Measurements from ENCODE around the gene GLRX3.

Gene GLRX3

GRCh38 chr10:130196511-130197487, 60.6 kb downstream of the GLRX3 start:
- no peak overlapping the region for H2BK15ac ChIP-seq (ENCODE audit: low read length)
- no peak overlapping the region for H3K9ac ChIP-seq (ENCODE audit: low read depth, low read length, poor library complexity)
- no peak overlapping the region for H4K8ac ChIP-seq (ENCODE audit: low read depth, low read length)
- no peak overlapping the region for H2BK120ac ChIP-seq (ENCODE audit: low read depth, low read length)
- H4K91ac ChIP-seq (ENCODE audit: low read depth, low read length, poor library complexity) = no peak overlapping the region
- H2BK12ac ChIP-seq (ENCODE audit: low read length) = no peak overlapping the region
- H3K4me2 ChIP-seq (ENCODE audit: insufficient read depth, low read length, poor library complexity, severe bottlenecking) = no peak overlapping the region
- no peak overlapping the region for H3K14ac ChIP-seq (ENCODE audit: low read length)
- no peak overlapping the region for H2BK5ac ChIP-seq (ENCODE audit: low read length)
- no CpG with 5 or more reads among the region's 15 CpGs for WGBS, 2 donors (ENCODE audit: extremely low coverage in 2 of 2, insufficient read length in 2 of 2, insufficient replicate concordance in 1 of 2)
- no peak overlapping the region for H3K4me3 ChIP-seq (ENCODE audit: low read length in 2 of 2)
- no peaks in the 10 kb centered on the region for H3K9me3 ChIP-seq (replicated peaks in 1 of 2; ENCODE audit: control insufficient read depth in 2 of 2, insufficient read depth in 1 of 2, low read depth in 1 of 2, low read length in 2 of 2)
- H3K23ac ChIP-seq (ENCODE audit: low read depth, low read length, poor library complexity) = peak overlapping the region; percentile 81
- H3K4ac ChIP-seq (ENCODE audit: low read length) = no peak overlapping the region
- peaks cover 0 to 9% of the 10 kb centered on the region in 2 donors for H3K4me1 ChIP-seq (ENCODE audit: control insufficient read depth in 2 of 2, insufficient read depth in 1 of 2, low read depth in 1 of 2, low read length in 2 of 2)
- peaks cover 0 to 3% of the 10 kb centered on the region in 2 donors for H3K36me3 ChIP-seq (replicated peaks in 1 of 2; ENCODE audit: control insufficient read depth in 2 of 2, insufficient read depth in 2 of 2, low read length in 2 of 2)
- no peak overlapping the region for H3K27ac ChIP-seq (replicated peaks; ENCODE audit: low read length)
- H3K79me1 ChIP-seq (ENCODE audit: low read depth, low read length) = no peaks in the 10 kb centered on the region
- H3K18ac ChIP-seq (ENCODE audit: low read length) = no peak overlapping the region
- H3K27me3 ChIP-seq (ENCODE audit: control insufficient read depth in 3 of 3, insufficient read depth in 3 of 3, low read depth in 1 of 3, low read length in 3 of 3) = no peaks in the 10 kb centered on the region
- no peak overlapping the region for H2AK5ac ChIP-seq (ENCODE audit: low read depth, low read length)
- no peak for DNase-seq (ENCODE audit: low spot score)
- no peak overlapping the region for H2AFZ ChIP-seq (ENCODE audit: low read length)

GRCh38 chr10:130198651-130199050, 62.5 kb downstream of the GLRX3 start:
- Histone ChIP-seq H3K18ac (ENCODE audit: low read length) (no peak overlapping the region), H4K91ac (ENCODE audit: low read depth, low read length, poor library complexity) (no peak overlapping the region), H3K4me1 (ENCODE audit: control insufficient read depth in 2 of 2, insufficient read depth in 1 of 2, low read depth in 1 of 2, low read length in 2 of 2) (peaks cover 0 to 6% of the 10 kb centered on the region in 2 donors), H2BK120ac (ENCODE audit: low read depth, low read length) (no peak overlapping the region), H3K9ac (ENCODE audit: low read depth, low read length, poor library complexity) (no peak overlapping the region), H3K9me3 (replicated peaks in 1 of 2; ENCODE audit: control insufficient read depth in 2 of 2, insufficient read depth in 1 of 2, low read depth in 1 of 2, low read length in 2 of 2) (no peaks in the 10 kb centered on the region), H2BK5ac (ENCODE audit: low read length) (no peak overlapping the region), H3K4me3 (ENCODE audit: low read length in 2 of 2) (no peak overlapping the region), H3K79me1 (ENCODE audit: low read depth, low read length) (no peaks in the 10 kb centered on the region), H3K27me3 (ENCODE audit: control insufficient read depth in 3 of 3, insufficient read depth in 3 of 3, low read depth in 1 of 3, low read length in 3 of 3) (no peaks in the 10 kb centered on the region), H2AFZ (ENCODE audit: low read length) (no peak overlapping the region), H3K4ac (ENCODE audit: low read length) (no peak overlapping the region), H3K4me2 (ENCODE audit: insufficient read depth, low read length, poor library complexity, severe bottlenecking) (no peak overlapping the region), H3K23ac (ENCODE audit: low read depth, low read length, poor library complexity) (no peak overlapping the region), H4K8ac (ENCODE audit: low read depth, low read length) (no peak overlapping the region), H3K27ac (replicated peaks; ENCODE audit: low read length) (no peak overlapping the region), H3K14ac (ENCODE audit: low read length) (no peak overlapping the region), H2AK5ac (ENCODE audit: low read depth, low read length) (no peak overlapping the region), H3K36me3 (replicated peaks in 1 of 2; ENCODE audit: control insufficient read depth in 2 of 2, insufficient read depth in 2 of 2, low read length in 2 of 2) (peaks cover 0 to 3% of the 10 kb centered on the region in 2 donors), H2BK15ac (ENCODE audit: low read length) (no peak overlapping the region), H2BK12ac (ENCODE audit: low read length) (no peak overlapping the region)
- DNase-seq (ENCODE audit: low spot score) = no peak
- WGBS, 2 donors (ENCODE audit: extremely low coverage in 2 of 2, insufficient read length in 2 of 2, insufficient replicate concordance in 1 of 2) = no CpG with 5 or more reads among the region's 6 CpGs

- H2AFZ ChIP-seq (ENCODE audit: low read length) = no peak overlapping the region
- no peaks in the 10 kb centered on the region for H3K27me3 ChIP-seq (ENCODE audit: control insufficient read depth in 3 of 3, insufficient read depth in 3 of 3, low read depth in 1 of 3, low read length in 3 of 3)
- H3K9me3 ChIP-seq (replicated peaks in 1 of 2; ENCODE audit: control insufficient read depth in 2 of 2, insufficient read depth in 1 of 2, low read depth in 1 of 2, low read length in 2 of 2) = no peaks in the 10 kb centered on the region
- H2BK120ac ChIP-seq (ENCODE audit: low read depth, low read length) = no peak overlapping the region
- peak overlapping the region; percentile 51 for H3K18ac ChIP-seq (ENCODE audit: low read length)
- H3K23ac ChIP-seq (ENCODE audit: low read depth, low read length, poor library complexity) = no peak overlapping the region
- no peak overlapping the region for H3K4ac ChIP-seq (ENCODE audit: low read length)
- H3K4me1 ChIP-seq (ENCODE audit: control insufficient read depth in 2 of 2, insufficient read depth in 1 of 2, low read depth in 1 of 2, low read length in 2 of 2) = peaks cover 0 to 2% of the 10 kb centered on the region in 2 donors
- H2BK5ac ChIP-seq (ENCODE audit: low read length) = no peak overlapping the region
- WGBS, 2 donors (ENCODE audit: extremely low coverage in 2 of 2, insufficient read length in 2 of 2, insufficient replicate concordance in 1 of 2) = no CpG with 5 or more reads among the region's 26 CpGs
- no peak overlapping the region for H3K4me2 ChIP-seq (ENCODE audit: insufficient read depth, low read length, poor library complexity, severe bottlenecking)
- no peak for DNase-seq (ENCODE audit: low spot score)
- H3K27ac ChIP-seq (replicated peaks; ENCODE audit: low read length) = no peak overlapping the region
- no peak overlapping the region for H2BK15ac ChIP-seq (ENCODE audit: low read length)
- no peak overlapping the region for H2BK12ac ChIP-seq (ENCODE audit: low read length)
- peaks cover 0 to 3% of the 10 kb centered on the region in 2 donors for H3K36me3 ChIP-seq (replicated peaks in 1 of 2; ENCODE audit: control insufficient read depth in 2 of 2, insufficient read depth in 2 of 2, low read length in 2 of 2)
- peak overlapping the region; percentile 9 for H3K14ac ChIP-seq (ENCODE audit: low read length)
- H4K91ac ChIP-seq (ENCODE audit: low read depth, low read length, poor library complexity) = no peak overlapping the region
- H2AK5ac ChIP-seq (ENCODE audit: low read depth, low read length) = no peak overlapping the region
- no peak overlapping the region for H3K9ac ChIP-seq (ENCODE audit: low read depth, low read length, poor library complexity)
- no peaks in the 10 kb centered on the region for H3K79me1 ChIP-seq (ENCODE audit: low read depth, low read length)
- no peak overlapping the region for H3K4me3 ChIP-seq (ENCODE audit: low read length in 2 of 2)
- H4K8ac ChIP-seq (ENCODE audit: low read depth, low read length) = no peak overlapping the region
Observed at GRCh38 chr10:130200179-130201042, 64.2 kb downstream of the GLRX3 start.

GRCh38 chr10:130201043-130201380, 64.8 kb downstream of the GLRX3 start:
- WGBS, 2 donors (ENCODE audit: extremely low coverage in 2 of 2, insufficient read length in 2 of 2, insufficient replicate concordance in 1 of 2) = no CpG with 5 or more reads among the region's 8 CpGs

More at GRCh38 chr10:130201043-130201380, 64.8 kb downstream of the GLRX3 start:
- H3K4me1 ChIP-seq (ENCODE audit: control insufficient read depth in 2 of 2, insufficient read depth in 1 of 2, low read depth in 1 of 2, low read length in 2 of 2) = peaks cover 0 to 2% of the 10 kb centered on the region in 2 donors
- H3K18ac ChIP-seq (ENCODE audit: low read length) = no peak overlapping the region
- H3K27ac ChIP-seq (replicated peaks; ENCODE audit: low read length) = no peak overlapping the region
- H3K4ac ChIP-seq (ENCODE audit: low read length) = no peak overlapping the region
- H3K79me1 ChIP-seq (ENCODE audit: low read depth, low read length) = no peaks in the 10 kb centered on the region
- H2BK120ac ChIP-seq (ENCODE audit: low read depth, low read length) = no peak overlapping the region
- no peak for DNase-seq (ENCODE audit: low spot score)
- H2AK5ac ChIP-seq (ENCODE audit: low read depth, low read length) = no peak overlapping the region
- H3K23ac ChIP-seq (ENCODE audit: low read depth, low read length, poor library complexity) = no peak overlapping the region
- no peak overlapping the region for H2BK15ac ChIP-seq (ENCODE audit: low read length)
- no peak overlapping the region for H3K4me3 ChIP-seq (ENCODE audit: low read length in 2 of 2)
- H3K14ac ChIP-seq (ENCODE audit: low read length) = peak overlapping the region; percentile 9
- H4K8ac ChIP-seq (ENCODE audit: low read depth, low read length) = no peak overlapping the region
- H3K36me3 ChIP-seq (replicated peaks in 1 of 2; ENCODE audit: control insufficient read depth in 2 of 2, insufficient read depth in 2 of 2, low read length in 2 of 2) = peaks cover 0 to 2% of the 10 kb centered on the region in 2 donors
- no peak overlapping the region for H2AFZ ChIP-seq (ENCODE audit: low read length)
- no peak overlapping the region for H4K91ac ChIP-seq (ENCODE audit: low read depth, low read length, poor library complexity)
- no peak overlapping the region for H2BK5ac ChIP-seq (ENCODE audit: low read length)
- no peak overlapping the region for H3K9ac ChIP-seq (ENCODE audit: low read depth, low read length, poor library complexity)
- H3K4me2 ChIP-seq (ENCODE audit: insufficient read depth, low read length, poor library complexity, severe bottlenecking) = no peak overlapping the region
- H2BK12ac ChIP-seq (ENCODE audit: low read length) = no peak overlapping the region
- H3K9me3 ChIP-seq (replicated peaks in 1 of 2; ENCODE audit: control insufficient read depth in 2 of 2, insufficient read depth in 1 of 2, low read depth in 1 of 2, low read length in 2 of 2) = no peaks in the 10 kb centered on the region
- no peaks in the 10 kb centered on the region for H3K27me3 ChIP-seq (ENCODE audit: control insufficient read depth in 3 of 3, insufficient read depth in 3 of 3, low read depth in 1 of 3, low read length in 3 of 3)

Measured in neuronal stem cell (in vitro differentiated cells).